ENCODE results near the gene SLC25A13.

The SLC25A13 gene

DNA sequence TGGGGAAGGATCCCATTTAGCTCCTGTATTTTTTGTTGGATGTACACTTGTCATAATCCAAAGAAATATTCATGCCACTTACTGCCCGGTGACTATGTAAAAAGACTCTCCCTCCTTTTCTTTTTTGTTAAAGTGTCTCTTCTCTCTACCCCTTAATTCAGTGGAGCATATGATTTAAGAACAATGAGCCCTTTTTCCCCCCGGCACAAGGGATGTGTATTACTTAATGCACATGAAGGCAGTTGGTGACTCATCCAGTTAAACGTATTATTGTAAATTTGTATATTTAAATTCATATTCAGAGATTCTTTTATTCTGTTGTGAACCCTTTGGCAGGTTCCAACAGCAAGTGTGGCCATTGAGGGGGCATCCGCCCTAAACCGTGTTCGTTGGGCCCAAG is 241.9 kb downstream of the SLC25A13 start:
- TF ChIP-seq REST (IDR thresholded peaks at IDR 0.05; ENCODE audit: insufficient read depth in 1 of 2, low read depth in 2 of 2, low read length in 2 of 2) (no peak), FOXP2 (optimal IDR thresholded peaks at IDR 0.05; ENCODE audit: borderline replicate concordance, extremely low read depth, extremely low read length, insufficient read depth) (no peak), SIN3A (IDR thresholded peaks at IDR 0.05; ENCODE audit: borderline replicate concordance, insufficient read depth, low read length) (no peak), POLR2AphosphoS5 (IDR thresholded peaks at IDR 0.05; ENCODE audit: low read depth, low read length) (no peak), TAF1 (IDR thresholded peaks at IDR 0.05; ENCODE audit: borderline replicate concordance, insufficient read depth, low read length) (no peak)

- TF ChIP-seq TAF1 (IDR thresholded peaks at IDR 0.05; ENCODE audit: borderline replicate concordance, insufficient read depth, low read length) (no peak), POLR2AphosphoS5 (IDR thresholded peaks at IDR 0.05; ENCODE audit: low read depth, low read length) (no peak), REST (IDR thresholded peaks at IDR 0.05; ENCODE audit: insufficient read depth in 1 of 2, low read depth in 2 of 2, low read length in 2 of 2) (no peak), SIN3A (IDR thresholded peaks at IDR 0.05; ENCODE audit: borderline replicate concordance, insufficient read depth, low read length) (no peak), FOXP2 (optimal IDR thresholded peaks at IDR 0.05; ENCODE audit: borderline replicate concordance, extremely low read depth, extremely low read length, insufficient read depth) (no peak)
These were observed 245.6 kb downstream of the SLC25A13 start for GRCh38 chr7:96076350-96076707.

- TF ChIP-seq POLR2AphosphoS5 (IDR thresholded peaks at IDR 0.05; ENCODE audit: low read depth, low read length), result no peak
- no peak for TF ChIP-seq TAF1 (IDR thresholded peaks at IDR 0.05; ENCODE audit: borderline replicate concordance, insufficient read depth, low read length)
- no peak for TF ChIP-seq REST (IDR thresholded peaks at IDR 0.05; ENCODE audit: insufficient read depth in 1 of 2, low read depth in 2 of 2, low read length in 2 of 2)
- TF ChIP-seq FOXP2 (optimal IDR thresholded peaks at IDR 0.05; ENCODE audit: borderline replicate concordance, extremely low read depth, extremely low read length, insufficient read depth), result no peak
- no peak for TF ChIP-seq SIN3A (IDR thresholded peaks at IDR 0.05; ENCODE audit: borderline replicate concordance, insufficient read depth, low read length)
These were observed 246.2 kb downstream of the SLC25A13 start for GRCh38 chr7:96075510-96076349.

GRCh38 chr7:96074871-96075270 is 247.0 kb downstream of the SLC25A13 start:
- TF ChIP-seq SIN3A (IDR thresholded peaks at IDR 0.05; ENCODE audit: borderline replicate concordance, insufficient read depth, low read length) (no peak), TAF1 (IDR thresholded peaks at IDR 0.05; ENCODE audit: borderline replicate concordance, insufficient read depth, low read length) (no peak), POLR2AphosphoS5 (IDR thresholded peaks at IDR 0.05; ENCODE audit: low read depth, low read length) (no peak), FOXP2 (optimal IDR thresholded peaks at IDR 0.05; ENCODE audit: borderline replicate concordance, extremely low read depth, extremely low read length, insufficient read depth) (no peak), REST (IDR thresholded peaks at IDR 0.05; ENCODE audit: insufficient read depth in 1 of 2, low read depth in 2 of 2, low read length in 2 of 2) (no peak)

Data from PFSK-1 (cell line).